T-cell (primary cell): ENCODE results near the gene TRAF3IP1. TPM values are rescaled to one million over a fixed set of nuclear protein-coding genes. Genes with fewer than 3 reads are reported as not detected.

Experiments used
- ATAC-seq, 4 experiments: fragments of 200-7000 bp in 3 of 4; fragments of 150-1000 bp in 1 of 4; cut with Tn5 transposase; replicated peaks in 1 of 4; 1 replicate in 3 of 4; 2 replicates in 1 of 4; pipeline ENCODE4 v1.10.0; 2021; ENCODE audit warnings: moderate library complexity in 3 of 4, mild to moderate bottlenecking in 2 of 4, moderate number of reproducible peaks in 1 of 4
- CTCF ChIA-PET, 2 donors: fragments of 300-600 bp; sonication (Branson Sonifier 250); formaldehyde crosslinking; loops; one replicate each; lab custom pipeline; 2022; ENCODE audit warnings: antibody characterized with exemption in 2 of 2; lab: Charles Lee
- POLR2A ChIA-PET, 2 donors: fragments of 300-600 bp; sonication (Branson Sonifier 250); formaldehyde crosslinking; loops; one replicate each; lab custom pipeline; 2022; ENCODE audit warnings: antibody characterized with exemption in 2 of 2; lab: Charles Lee
- DNase-seq, 35 experiments: peaks; one replicate each; pipeline versions ENCODE4 v3.0.0 to v3.0.0-alpha.2; 2013 to 2023
- H3K27ac ChIP-seq: one replicate; pipeline ENCODE4 v1.5.1; 2013; ENCODE audit warnings: low read length
- H3K27me3 ChIP-seq, 2 experiments: replicated peaks in 1 of 2; 1 replicate in 1 of 2; 2 replicates in 1 of 2; pipeline versions ENCODE4 v1.6.1 to v1.7.0; 2013; ENCODE audit warnings: low read length in 1 of 2, mixed read lengths in 1 of 2; ENCODE audit not compliant: control insufficient read depth in 2 of 2, insufficient read depth in 2 of 2; ENCODE audit errors: extremely low read depth in 1 of 2
- H3K36me3 ChIP-seq, 2 donors: 1 replicate in 1 of 2; 2 replicates in 1 of 2; pipeline versions ENCODE4 v1.6.1 to v1.7.0; 2013; ENCODE audit warnings: low read length in 1 of 2; ENCODE audit not compliant: control insufficient read depth in 2 of 2, insufficient read depth in 1 of 2; ENCODE audit errors: extremely low read depth in 1 of 2
- H3K4me1 ChIP-seq, 2 experiments: 1 replicate in 1 of 2; 2 replicates in 1 of 2; pipeline versions ENCODE4 v1.6.1 to v1.7.0; 2013; ENCODE audit warnings: low read length in 2 of 2, mixed read lengths in 1 of 2; ENCODE audit not compliant: insufficient read depth in 2 of 2, control insufficient read depth in 1 of 2; ENCODE audit errors: extremely low read depth in 1 of 2
- H3K4me3 ChIP-seq, 2 donors: 1 replicate in 1 of 2; 2 replicates in 1 of 2; pipeline versions ENCODE4 v1.5.1 to v1.7.0; 2013; ENCODE audit warnings: mild to moderate bottlenecking in 2 of 2, low read length in 1 of 2, moderate library complexity in 1 of 2; ENCODE audit not compliant: control insufficient read depth in 1 of 2; ENCODE audit errors: extremely low read depth in 1 of 2
- H3K9me3 ChIP-seq: 2 replicates; pipeline ENCODE4 v1.7.0; 2013
- H3K27ac Mint-ChIP-seq, 2 donors: one replicate each; pipeline ENCODE4 v1.8.0; 2020 to 2021; ENCODE audit warnings: mild to moderate bottlenecking in 2 of 2, mixed read lengths in 2 of 2
- H3K27me3 Mint-ChIP-seq, 2 donors: one replicate each; pipeline ENCODE4 v1.8.0; 2021 to 2022; ENCODE audit warnings: mixed read lengths in 2 of 2
- H3K36me3 Mint-ChIP-seq: one replicate; pipeline ENCODE4 v1.8.0; 2021; ENCODE audit warnings: mixed read lengths
- H3K4me1 Mint-ChIP-seq, 3 donors: one replicate each; pipeline ENCODE4 v1.8.0; 2020 to 2022; ENCODE audit warnings: mixed read lengths in 3 of 3, mild to moderate bottlenecking in 1 of 3
- H3K4me3 Mint-ChIP-seq, 3 donors: one replicate each; pipeline ENCODE4 v1.8.0; 2020 to 2022; ENCODE audit warnings: mild to moderate bottlenecking in 3 of 3, mixed read lengths in 3 of 3, moderate library complexity in 3 of 3
- H3K9me3 Mint-ChIP-seq, 3 donors: one replicate each; pipeline ENCODE4 v1.8.0; 2020 to 2022; ENCODE audit warnings: mixed read lengths in 3 of 3
- WGBS: methylation state at CpG from one replicate; pipeline ENCODE4 v1.1.5; 2013; ENCODE audit warnings: missing lambda C conversion rate; ENCODE audit not compliant: insufficient coverage; 5-methylcytosine and 5-hydroxymethylcytosine counted together
- total RNA-seq, 35 experiments: library from RNA in 6 of 35; stranded (reverse) in 6 of 35; fragments of 120-200 nt in 1 of 35; gene quantifications; one replicate each; pipeline versions ENCODE4 v1.2.1 to v1.2.4 and lab custom pipeline; 2013 to 2026

Gene TRAF3IP1
- total RNA-seq, 5 donors from 2014 or later (not counting 1 experiment from before 2014, with no cell fraction given): 6.3 to 12.1 (median 11.8) TPM

DNA sequence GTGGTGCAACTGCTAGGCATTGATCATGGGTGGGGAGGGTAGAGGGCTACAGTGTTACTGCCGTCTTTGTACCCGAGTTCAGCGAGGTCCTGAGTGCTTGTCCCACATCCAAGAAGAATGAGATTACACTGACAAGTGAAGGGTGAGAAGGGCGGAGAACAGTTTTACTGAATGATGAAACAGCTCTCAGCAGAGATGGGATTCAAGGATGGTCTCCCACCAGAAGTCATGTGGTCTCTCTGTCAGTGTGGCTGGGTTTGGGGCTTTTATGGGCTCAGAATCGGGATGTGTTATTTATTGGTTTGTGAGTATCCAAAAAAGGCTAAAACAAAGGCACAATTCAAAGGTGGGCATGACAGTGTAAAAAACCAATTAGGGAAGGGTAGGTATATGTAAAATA, 95.6 kb downstream of the TRAF3IP1 start:
- no peaks in the 10 kb centered on the region for H3K9me3 ChIP-seq
- H3K27me3 Mint-ChIP-seq: no peaks in the 10 kb centered on the region
- H3K4me1 Mint-ChIP-seq: peaks cover 4 to 8% (median 7%) of the 10 kb centered on the region in 3 donors
- no peak overlapping the region for H3K4me3 Mint-ChIP-seq
- DNase-seq (no peak), ATAC-seq (no peak)
- H3K27ac ChIP-seq: no peak overlapping the region
- no peaks in the 10 kb centered on the region for H3K36me3 ChIP-seq
- H3K27ac Mint-ChIP-seq: no peak overlapping the region
- H3K4me1 ChIP-seq: peaks cover 3 to 9% of the 10 kb centered on the region in 2 experiments
- 100% methylated on average over 3 of the region's 5 CpGs for WGBS
- POLR2A ChIA-PET: no interaction called here
- H3K36me3 Mint-ChIP-seq: peaks cover 6% of the 10 kb centered on the region
- H3K27me3 ChIP-seq: no peaks in the 10 kb centered on the region
- H3K9me3 Mint-ChIP-seq: peaks cover 0 to 9% (median 8%) of the 10 kb centered on the region in 3 donors
- CTCF ChIA-PET: no interaction called here
- H3K4me3 ChIP-seq: no peak overlapping the region

DNA sequence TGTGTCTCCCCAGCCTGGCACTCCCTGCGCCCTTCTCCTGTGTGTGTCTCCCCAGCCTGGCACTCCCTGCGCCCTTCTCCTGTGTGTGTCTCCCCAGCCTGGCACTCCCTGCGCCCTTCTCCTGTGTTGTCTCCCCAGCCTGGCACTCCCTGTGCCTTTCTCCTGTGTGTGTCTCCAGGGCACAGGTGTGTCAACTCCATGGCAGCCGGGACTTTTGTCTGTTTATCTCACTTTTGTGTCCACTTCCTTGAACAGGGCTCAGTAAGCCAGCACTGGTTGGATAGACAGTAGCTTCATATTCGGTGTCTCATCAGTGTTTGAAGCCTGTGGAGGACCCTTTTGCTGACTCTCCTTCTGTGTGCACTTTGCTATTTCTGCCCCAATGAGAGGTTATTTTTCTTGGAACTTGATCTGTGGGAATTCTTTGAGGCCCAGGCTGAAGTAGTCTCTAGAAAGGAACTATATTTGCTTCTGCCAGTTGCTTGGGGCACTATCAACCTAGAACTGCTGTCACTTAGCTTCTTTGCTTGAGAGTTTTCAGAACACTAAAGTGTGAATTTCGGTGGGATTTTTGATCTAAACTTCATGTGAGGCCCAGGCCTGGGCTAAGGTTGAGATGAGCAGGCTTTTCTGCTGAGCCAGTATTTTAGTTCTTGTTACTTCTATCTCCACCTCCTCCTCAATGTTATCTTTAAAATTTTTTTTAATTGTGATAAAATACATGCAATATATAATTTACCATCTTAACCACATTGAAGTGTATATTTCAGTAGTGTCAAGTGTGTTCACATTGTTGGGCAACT, 98.1 kb downstream of the TRAF3IP1 start:
- ATAC-seq (no peak), DNase-seq (no peak)
- Mint-ChIP-seq H3K9me3 (peaks cover 0 to 9% (median 8%) of the 10 kb centered on the region in 3 donors), H3K27me3 (no peaks in the 10 kb centered on the region), H3K27ac (no peak overlapping the region), H3K36me3 (peaks cover 6% of the 10 kb centered on the region), H3K4me1 (peaks cover 4 to 8% (median 7%) of the 10 kb centered on the region in 3 donors), H3K4me3 (no peak overlapping the region)
- Histone ChIP-seq H3K4me1 (peaks cover 3 to 9% of the 10 kb centered on the region in 2 experiments), H3K27ac (no peak overlapping the region), H3K27me3 (no peaks in the 10 kb centered on the region), H3K9me3 (no peaks in the 10 kb centered on the region), H3K4me3 (no peak overlapping the region), H3K36me3 (no peaks in the 10 kb centered on the region)
- CTCF ChIA-PET: no interaction called here
- POLR2A ChIA-PET: no interaction called here
- WGBS: 76% methylated on average over 3 of the region's 6 CpGs

DNA sequence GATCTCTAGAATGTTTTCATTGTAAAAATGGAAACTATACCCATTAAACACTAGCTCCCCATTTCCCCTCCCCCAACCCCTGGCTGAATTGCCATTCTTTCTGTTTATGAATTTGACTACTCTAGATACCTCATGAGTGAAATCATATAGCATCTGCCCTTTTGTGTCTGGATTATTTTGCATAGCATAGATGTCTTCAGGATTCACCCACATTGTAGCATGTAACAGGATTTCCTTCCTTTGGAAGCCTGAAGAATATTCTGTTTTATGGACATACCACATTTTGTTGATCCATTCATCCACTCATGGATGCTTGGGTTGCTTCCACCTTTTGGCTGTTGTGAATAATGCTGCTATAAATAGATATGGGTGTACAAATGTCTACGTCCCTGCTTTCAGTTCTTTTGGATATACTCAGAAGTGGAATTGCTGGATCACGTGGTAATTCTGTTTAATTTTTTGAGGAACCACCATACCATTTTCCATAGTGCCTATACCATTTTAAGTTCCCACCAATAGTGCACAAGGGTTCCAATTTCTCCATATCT, 98.8 kb downstream of the TRAF3IP1 start:
- H3K36me3 ChIP-seq: no peaks in the 10 kb centered on the region
- H3K27ac ChIP-seq: no peak overlapping the region
- no peaks in the 10 kb centered on the region for H3K27me3 ChIP-seq
- Mint-ChIP-seq H3K4me1 (peaks cover 4 to 8% (median 7%) of the 10 kb centered on the region in 3 donors), H3K36me3 (peaks cover 6% of the 10 kb centered on the region), H3K4me3 (no peak overlapping the region), H3K27me3 (no peaks in the 10 kb centered on the region), H3K9me3 (peaks cover 0 to 9% (median 8%) of the 10 kb centered on the region in 3 donors), H3K27ac (no peak overlapping the region)
- ATAC-seq (no peak), DNase-seq (no peak)
- no peak overlapping the region for H3K4me3 ChIP-seq
- H3K9me3 ChIP-seq: no peaks in the 10 kb centered on the region
- no CpG with 5 or more reads among the region's 2 CpGs for whole genome bisulfite sequencing
- peaks cover 3 to 9% of the 10 kb centered on the region in 2 experiments for H3K4me1 ChIP-seq
- ChIA-PET POLR2A (no interaction called here), CTCF (no interaction called here)

DNA sequence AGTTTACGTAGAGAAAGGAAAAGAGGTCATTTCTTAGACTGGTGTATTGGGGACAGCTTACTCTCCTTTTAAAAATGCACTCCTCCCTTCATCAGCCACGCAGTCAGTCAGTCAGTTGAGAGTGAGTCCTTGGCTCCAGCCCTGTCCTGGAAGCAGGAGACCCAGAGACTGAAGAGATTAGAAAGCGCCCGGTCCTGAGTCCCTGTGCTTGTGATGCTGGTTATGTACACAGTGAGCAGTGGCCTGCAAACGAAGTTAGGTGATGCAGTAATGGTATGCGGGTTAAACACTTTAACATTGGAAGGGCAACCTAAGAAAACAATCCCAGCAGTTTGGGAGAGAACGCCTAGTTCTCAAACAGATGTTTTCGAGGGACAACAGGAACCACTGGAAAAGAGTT, 100.1 kb downstream of the TRAF3IP1 start:
- Mint-ChIP-seq H3K4me3 (no peak overlapping the region), H3K9me3 (peaks cover 0 to 9% (median 8%) of the 10 kb centered on the region in 3 donors), H3K4me1 (peaks cover 2 to 4% (median 4%) of the 10 kb centered on the region in 3 donors), H3K27me3 (no peaks in the 10 kb centered on the region), H3K27ac (no peak overlapping the region), H3K36me3 (peaks cover 6% of the 10 kb centered on the region)
- ATAC-seq (no peak), DNase-seq (no peak)
- Histone ChIP-seq H3K36me3 (no peaks in the 10 kb centered on the region), H3K27ac (no peak overlapping the region), H3K4me3 (no peak overlapping the region), H3K4me1 (peaks cover 0 to 3% of the 10 kb centered on the region in 2 experiments), H3K9me3 (no peaks in the 10 kb centered on the region), H3K27me3 (no peaks in the 10 kb centered on the region)
- CTCF ChIA-PET: interaction anchor here in 1 of 2 donors (0.7 kb wide), 1 partner anchor 281 kb away, joined by 4 read pairs; no protein-coding TSS in a partner anchor
- POLR2A ChIA-PET: no interaction called here
- 82% methylated on average over 3 of the region's 8 CpGs for WGBS

DNA sequence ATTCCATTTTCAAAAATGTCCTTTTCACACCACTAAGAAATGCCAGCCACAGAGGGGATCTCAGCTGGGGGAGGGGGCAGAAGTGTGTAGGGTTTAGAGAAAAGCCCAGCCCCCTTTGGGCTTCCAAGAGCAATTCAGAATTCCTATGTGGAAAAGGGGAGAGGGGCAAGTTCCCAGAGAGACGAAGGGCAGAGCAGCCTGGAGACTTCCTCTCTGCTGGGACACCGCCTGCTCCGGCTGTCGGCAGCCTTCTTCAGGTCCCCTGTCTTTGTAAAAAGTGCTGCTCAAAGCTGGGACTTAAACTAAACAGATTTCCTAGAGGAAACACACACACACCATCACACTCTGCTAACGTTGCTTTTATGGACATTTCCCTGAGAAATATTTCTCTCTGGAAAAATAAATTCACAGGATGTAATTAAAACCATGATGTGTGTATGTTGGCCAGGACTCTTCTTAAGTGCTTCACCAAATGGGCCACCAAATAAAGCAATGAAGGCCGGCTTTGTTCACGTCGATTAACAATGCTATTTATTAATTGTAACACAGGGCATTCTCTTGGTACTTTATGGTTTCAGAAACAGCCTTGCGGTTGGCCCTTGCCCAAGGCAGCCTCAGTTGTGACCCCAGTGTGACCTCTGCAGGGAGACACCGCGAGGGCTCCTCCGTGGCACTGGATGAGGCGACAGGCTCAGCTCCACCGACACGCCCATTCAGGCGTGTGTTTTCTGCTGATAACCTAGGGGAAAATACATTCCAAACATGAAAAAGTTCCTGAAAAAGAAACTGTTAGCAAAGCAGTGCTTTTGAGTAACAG, 100.8 kb downstream of the TRAF3IP1 start:
- H3K27ac Mint-ChIP-seq: no peak overlapping the region

DNA sequence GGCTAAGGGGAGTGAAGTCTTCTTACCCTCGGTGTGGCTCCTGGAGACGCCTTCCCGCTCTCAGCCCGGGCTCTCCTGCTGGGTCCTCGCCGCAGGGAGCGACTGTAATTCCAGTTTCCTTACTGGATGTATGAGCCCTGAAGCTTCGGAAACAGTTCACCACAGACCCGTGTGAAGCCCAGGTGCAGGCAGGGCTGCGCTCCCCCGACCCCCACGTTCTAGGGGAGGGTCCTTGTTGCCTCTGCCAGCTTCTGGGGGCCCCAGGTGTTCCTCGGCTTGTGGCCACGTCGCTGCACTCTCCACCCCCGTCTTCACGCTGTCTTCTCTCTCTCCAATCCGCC, 101.3 kb downstream of the TRAF3IP1 start:
- no peak for DNase-seq
- ChIA-PET POLR2A (no interaction called here), CTCF (no interaction called here)
- peaks cover 0 to 1% (median 0%) of the 10 kb centered on the region in 3 donors for H3K9me3 Mint-ChIP-seq
- no peak overlapping the region for H3K27ac ChIP-seq
- no peak overlapping the region for H3K27ac Mint-ChIP-seq
- H3K4me1 ChIP-seq: peaks cover 0 to 11% of the 10 kb centered on the region in 2 experiments
- H3K4me1 Mint-ChIP-seq: peaks cover 9 to 10% (median 10%) of the 10 kb centered on the region in 3 donors
- 88% methylated on average over 17 of the region's 18 CpGs for WGBS
- no peaks in the 10 kb centered on the region for H3K27me3 Mint-ChIP-seq
- H3K36me3 ChIP-seq: no peaks in the 10 kb centered on the region
- H3K4me3 ChIP-seq: no peak overlapping the region
- H3K36me3 Mint-ChIP-seq: peaks cover 3% of the 10 kb centered on the region
- no peak overlapping the region for H3K4me3 Mint-ChIP-seq
- H3K9me3 ChIP-seq: no peaks in the 10 kb centered on the region
- H3K27me3 ChIP-seq: no peaks in the 10 kb centered on the region
- ATAC-seq: no peak

More for the DNA sequence above, 100.8 kb downstream of the TRAF3IP1 start:
- Mint-ChIP-seq H3K9me3 (peaks cover 0 to 6% (median 4%) of the 10 kb centered on the region in 3 donors), H3K36me3 (peaks cover 6% of the 10 kb centered on the region), H3K27me3 (no peaks in the 10 kb centered on the region), H3K4me1 (peaks cover 7 to 8% (median 7%) of the 10 kb centered on the region in 3 donors), H3K4me3 (no peak overlapping the region)
- ChIA-PET POLR2A (no interaction called here), CTCF (no interaction called here)
- Histone ChIP-seq H3K4me1 (peaks cover 0 to 8% of the 10 kb centered on the region in 2 experiments), H3K27ac (no peak overlapping the region), H3K4me3 (no peak overlapping the region), H3K36me3 (no peaks in the 10 kb centered on the region), H3K9me3 (no peaks in the 10 kb centered on the region), H3K27me3 (no peaks in the 10 kb centered on the region)
- 86% methylated on average over 12 of the region's 16 CpGs for WGBS
- no peak for DNase-seq
- ATAC-seq: no peak
